Esophagus squamous epithelium (tissue), 4 donors: Measurements from ENCODE around the gene PREX1.

Experiments used
- CTCF ChIP-seq, 6 experiments: fragments of 450-650 bp in 4 of 6; fragments of 200-600 bp in 2 of 6; sonication (generic) in 2 of 6; IDR thresholded peaks; one replicate each; pipeline ENCODE4 v1.5.1; 2016 to 2019; ENCODE audit warnings: antibody characterized with exemption in 6 of 6, mild to moderate bottlenecking in 4 of 6, moderate library complexity in 4 of 6
- POLR2A ChIP-seq, 4 donors: fragments of 450-650 bp; IDR thresholded peaks; one replicate each; pipeline ENCODE4 v1.6.1; 2017; ENCODE audit warnings: antibody characterized with exemption in 4 of 4, mild to moderate bottlenecking in 4 of 4, moderate library complexity in 3 of 4

GRCh38 chr20:48622421-48622820 lies 205.4 kb downstream of the PREX1 start:
- TF ChIP-seq CTCF (IDR thresholded peaks at IDR 0.05) (no peak), POLR2A (IDR thresholded peaks at IDR 0.05) (no peak)
